Endothelial cell of umbilical vein (primary cell): ENCODE measurements around the gene CHID1. TPM values are rescaled to one million over a fixed set of nuclear protein-coding genes. Genes with fewer than 3 reads are reported as not detected.

Experiments used
- BruUV-seq: library from RNA; stranded (reverse); fragments of 400-500 nt; replicated peaks from 2 replicates; lab custom pipeline; 2021; lab: Mats Ljungman, UMichigan
- CTCF ChIA-PET: fragments of 300-600, 350-600 bp; sonication (Branson Sonifier 250); formaldehyde crosslinking; loops from one replicate; lab custom pipeline; 2021; ENCODE audit warnings: antibody characterized with exemption, inconsistent platforms; lab: Charles Lee
- POLR2A ChIA-PET: fragments of 300-600, 350-600 bp; sonication (Branson Sonifier 250); formaldehyde crosslinking; loops from one replicate; lab custom pipeline; 2021; ENCODE audit warnings: antibody characterized with exemption, inconsistent platforms; lab: Charles Lee
- DNase-seq: peaks from one replicate; pipeline ENCODE4 v3.0.0-alpha.2; 2011; ENCODE audit warnings: low read depth, low spot score
- FAIRE-seq: peaks from 2 replicates; lab custom pipeline; 2011; peaks lifted over from hg19 to GRCh38; lab: Jason Lieb, UNC
- H2AFZ ChIP-seq: 2 replicates; pipeline ENCODE4 v1.6.0; 2012; ENCODE audit warnings: low read depth, low read length, control low read depth, inconsistent platforms
- H3K27ac ChIP-seq: 2 replicates; pipeline ENCODE4 v1.5.1; 2011; ENCODE audit warnings: low read depth, mild to moderate bottlenecking, control low read depth, low read length, moderate library complexity; ENCODE audit not compliant: insufficient read depth
- H3K27me3 ChIP-seq, 2 experiments: 2 replicates each; pipeline versions ENCODE4 v1.6.0 to v1.6.1; 2011; ENCODE audit warnings: low read length in 2 of 2, mixed read lengths in 1 of 2; ENCODE audit not compliant: control insufficient read depth in 2 of 2, insufficient read depth in 2 of 2
- H3K36me3 ChIP-seq, 2 experiments: 2 replicates in 1 of 2; 3 replicates in 1 of 2; pipeline ENCODE4 v1.5.1; 2011; ENCODE audit warnings: low read length in 2 of 2, mild to moderate bottlenecking in 1 of 2, moderate library complexity in 1 of 2; ENCODE audit not compliant: control insufficient read depth in 2 of 2, insufficient read depth in 2 of 2; ENCODE audit errors: extremely low read depth in 1 of 2
- H3K4me1 ChIP-seq: 3 replicates; pipeline ENCODE4 v1.5.1; 2011; ENCODE audit warnings: mild to moderate bottlenecking, low read length; ENCODE audit not compliant: control insufficient read depth, insufficient read depth; ENCODE audit errors: extremely low read depth
- H3K4me2 ChIP-seq: 2 replicates; pipeline ENCODE4 v1.6.1; 2011; ENCODE audit warnings: low read length, control low read depth, mixed read lengths; ENCODE audit not compliant: insufficient read depth
- H3K4me3 ChIP-seq, 3 experiments: fragments of 200-600 bp in 1 of 3; sonication (generic), shearing (Covaris generic) in 1 of 3; replicated peaks in 1 of 3; 2 replicates each; pipeline ENCODE4 v1.5.1; 2011 to 2016; ENCODE audit warnings: control low read depth in 3 of 3, low read length in 3 of 3, mild to moderate bottlenecking in 2 of 3, inconsistent platforms in 1 of 3, low read depth in 1 of 3, moderate library complexity in 1 of 3; ENCODE audit not compliant: insufficient read depth in 1 of 3
- H3K79me2 ChIP-seq: 2 replicates; pipeline ENCODE4 v1.6.0; 2012; ENCODE audit warnings: low read length, inconsistent platforms; ENCODE audit not compliant: control insufficient read depth, insufficient read depth
- H3K9ac ChIP-seq: replicated peaks from 2 replicates; pipeline ENCODE3; 2011; ENCODE audit warnings: low read length, control low read depth; ENCODE audit not compliant: insufficient read depth; ENCODE audit errors: extremely low read depth
- H3K9me1 ChIP-seq: replicated peaks from 3 replicates; pipeline ENCODE4 v1.6.0; 2011; ENCODE audit warnings: mild to moderate bottlenecking, low read length; ENCODE audit not compliant: control insufficient read depth, insufficient read depth; ENCODE audit errors: extremely low read depth
- H3K9me3 ChIP-seq: replicated peaks from 2 replicates; pipeline ENCODE4 v1.5.1; 2012; ENCODE audit warnings: low read length, inconsistent platforms; ENCODE audit not compliant: control insufficient read depth, insufficient read depth
- H4K20me1 ChIP-seq: replicated peaks from 2 replicates; pipeline ENCODE3; 2011; ENCODE audit warnings: mild to moderate bottlenecking, low read length; ENCODE audit not compliant: control insufficient read depth, insufficient read depth; ENCODE audit errors: extremely low read depth
- CTCF ChIP-seq, 2 donors: IDR thresholded peaks; 1 replicate in 1 of 2; 2 replicates in 1 of 2; pipeline ENCODE4 v1.5.1; 2011; ENCODE audit warnings: low read length in 2 of 2, mild to moderate bottlenecking in 2 of 2, moderate library complexity in 2 of 2, control low read depth in 1 of 2, inconsistent platforms in 1 of 2, low read depth in 1 of 2; ENCODE audit not compliant: insufficient read depth in 1 of 2; ENCODE audit errors: extremely low read depth in 1 of 2
- EZH2 ChIP-seq: IDR thresholded peaks from 2 replicates; pipeline ENCODE4 v1.6.1; 2012; ENCODE audit warnings: borderline replicate concordance, low read depth, mild to moderate bottlenecking, moderate library complexity, low read length, inconsistent platforms; ENCODE audit not compliant: severe bottlenecking
- FOS ChIP-seq: IDR thresholded peaks from 2 replicates; pipeline ENCODE4 v1.6.1; 2011; ENCODE audit warnings: mild to moderate bottlenecking, low read length, moderate library complexity, borderline replicate concordance; ENCODE audit not compliant: insufficient read depth
- GATA2 ChIP-seq: IDR thresholded peaks from 2 replicates; pipeline ENCODE4 v1.7.0; 2011; ENCODE audit warnings: low read depth, mild to moderate bottlenecking, moderate library complexity, mixed read lengths, low read length; ENCODE audit not compliant: insufficient read length, insufficient read depth
- JUN ChIP-seq: IDR thresholded peaks from 2 replicates; pipeline ENCODE4 v1.6.1; 2011; ENCODE audit warnings: borderline replicate concordance, low read depth; ENCODE audit not compliant: insufficient read length, insufficient read depth
- MAX ChIP-seq: IDR thresholded peaks from 2 replicates; pipeline ENCODE4 v1.6.1; 2011; ENCODE audit not compliant: insufficient read depth, insufficient read length
- MYC ChIP-seq: IDR thresholded peaks from one replicate; pipeline ENCODE4 v1.6.1; 2011; ENCODE audit warnings: mild to moderate bottlenecking, low read depth, low read length
- dilution Hi-C: fragments of 300-500 bp; cut with MboI; formaldehyde crosslinking; loops from one replicate; pipeline ENCODE4 v1.15.0; 2019; ENCODE audit warnings: low sequenced_read_pairs; ENCODE audit not compliant: extremely low pct_ligation_motif_present
- intact Hi-C: fragments of 100-400 bp; cut with micrococcal nuclease; formaldehyde crosslinking; loops from one replicate; pipeline ENCODE4 v1.10.0; 2022
- polyA plus RNA-seq, 4 experiments: library from polyadenylated mRNA; depleted of rRNA in 3 of 4; stranded (reverse) in 3 of 4; unstranded in 1 of 4; fragments of >200 nt; gene quantifications; 2 replicates each; pipeline versions ENCODE4 v1.2.1 to v1.2.3, GENCODE V29; 2011 to 2012; ENCODE audit warnings: missing spikeins in 1 of 4
- total RNA-seq: library from RNA; stranded (reverse); gene quantifications from 2 replicates; pipeline ENCODE4 v1.2.3, GENCODE V29; 2021

The CHID1 gene
- total and polyA plus RNA-seq, 2 donors (not counting 3 experiments of a cell fraction or from before 2014, with no cell fraction given) = 89.8 to 107 TPM

DNA sequence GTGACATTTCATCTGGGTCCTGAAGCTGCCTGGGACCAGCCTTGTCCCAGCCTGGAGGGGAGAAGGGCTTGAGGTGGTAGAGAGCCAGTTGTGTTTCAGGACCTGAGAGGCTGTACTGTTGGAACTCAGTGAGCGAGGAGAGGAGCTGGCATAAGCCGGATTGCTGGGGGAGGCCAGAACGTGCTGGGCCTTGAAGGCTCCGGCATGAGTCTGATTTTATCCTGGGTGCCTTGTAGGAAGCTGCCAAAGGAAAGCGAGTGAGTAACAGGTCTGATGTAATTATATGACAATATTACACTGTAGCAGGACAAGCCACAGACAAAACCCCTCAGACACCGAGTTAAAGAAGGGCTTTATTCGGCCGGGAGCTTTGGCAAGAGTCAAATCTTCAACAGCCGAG, 32.2 kb upstream of the CHID1 start:
- dilution Hi-C loops (no loop called here), intact Hi-C loops (no loop called here)
- H3K4me1 ChIP-seq = peaks cover 16% of the 10 kb centered on the region
- DNase-seq (no peak), FAIRE-seq (no peak)
- H3K36me3 ChIP-seq = peaks cover 3 to 6% of the 10 kb centered on the region in 2 experiments
- no peak overlapping the region for H3K4me3 ChIP-seq
- no peaks in the 10 kb centered on the region for H3K9me1 ChIP-seq
- no peak for TF ChIP-seq MYC
- H2AFZ ChIP-seq = no peak overlapping the region
- ChIA-PET POLR2A (no interaction called here), CTCF (interaction anchor here (0.8 kb wide), 1 partner anchor 9 kb away, joined by 3 read pairs; no protein-coding TSS in a partner anchor)
- H3K9me3 ChIP-seq = no peaks in the 10 kb centered on the region
- H4K20me1 ChIP-seq = no peaks in the 10 kb centered on the region
- no peak overlapping the region for H3K27ac ChIP-seq
- H3K9ac ChIP-seq = no peak overlapping the region
- H3K4me2 ChIP-seq = no peak overlapping the region
- peaks cover 56% of the 10 kb centered on the region for H3K79me2 ChIP-seq
- H3K27me3 ChIP-seq = no peaks in the 10 kb centered on the region
- BruUV-seq = no TSS peak

- peaks cover 67% of the 10 kb centered on the region for H3K79me2 ChIP-seq
- DNase-seq (peak; percentile 76), FAIRE-seq (peak; percentile 58)
- H3K36me3 ChIP-seq = peaks cover 3% of the 10 kb centered on the region in 2 experiments
- H3K9me3 ChIP-seq = no peaks in the 10 kb centered on the region
- H3K9me1 ChIP-seq = no peaks in the 10 kb centered on the region
- no peaks in the 10 kb centered on the region for H4K20me1 ChIP-seq
- intact Hi-C loops (loop anchor here (1.0 kb wide), 1 partner anchor 9 kb away; no protein-coding TSS in a partner anchor), dilution Hi-C loops (no loop called here)
- TF ChIP-seq EZH2 (no peak), MYC (no peak), GATA2 (no peak), FOS (no peak), MAX (no peak), CTCF (IDR thresholded peaks at IDR 0.05; ENCODE audit: extremely low read depth in 1 of 2, insufficient read depth in 1 of 2, low read depth in 1 of 2, low read length in 2 of 2) (no peak), JUN (no peak)
- no peak overlapping the region for H2AFZ ChIP-seq
- H3K9ac ChIP-seq = no peak overlapping the region
- no peak overlapping the region for H3K4me2 ChIP-seq
- ChIA-PET CTCF (interaction anchor here (0.6 to 1.5 kb wide), 6 partner anchors 8 to 440 kb away, joined by 3 to 7 read pairs (median 5); partner anchors contain the start of gene AP2A2), POLR2A (no interaction called here)
- H3K27ac ChIP-seq = no peak overlapping the region
- H3K4me1 ChIP-seq = peaks cover 16% of the 10 kb centered on the region
- no TSS peak for BruUV-seq
- H3K27me3 ChIP-seq = no peaks in the 10 kb centered on the region
- H3K4me3 ChIP-seq = no peak overlapping the region
Observed at GRCh38 chr11:940496-941135, 30.0 kb upstream of the CHID1 start.
